NCI-H2227 (cell line): Measurements from ENCODE around the gene SHISAL2A.
A peak's percentile ranks its signal among the peaks of the same experiment; 100 is the strongest.

Experiments used
- DNase-seq: peaks from one replicate; lab custom pipeline; 2025; ENCODE audit not compliant: unreplicated experiment; lab: John Stamatoyannopoulos, UW

SHISAL2A gene

GRCh38 chr1:52632732-52633290 lies at the start of gene SHISAL2A:
Gene SHISAL2A, plus strand, starts transcription at chr1:52633168. Its CDS starts 326 bp downstream, at chr1:52633494.
- DNase-seq, result no peak

DNA sequence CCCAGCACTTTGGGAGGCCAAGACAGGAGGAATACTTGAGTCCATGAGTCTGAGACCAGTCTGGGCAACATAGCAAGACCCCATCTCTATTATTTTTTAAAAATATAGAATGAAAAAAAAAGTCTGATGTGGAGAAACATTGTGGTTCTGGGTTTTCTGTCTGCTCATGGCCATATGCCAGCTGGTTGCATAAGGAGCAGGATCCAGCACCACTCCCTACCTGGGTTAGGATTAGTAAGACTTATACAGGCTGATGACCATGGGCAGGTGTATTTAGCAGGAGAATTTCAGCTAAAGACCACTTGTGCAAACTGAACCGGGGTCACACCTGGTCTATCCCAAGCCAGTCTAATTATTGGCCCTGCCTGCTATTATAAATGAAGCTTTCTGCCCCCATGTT lies 47.5 kb upstream of the SHISAL2A start:
- no peak for DNase-seq

DNA sequence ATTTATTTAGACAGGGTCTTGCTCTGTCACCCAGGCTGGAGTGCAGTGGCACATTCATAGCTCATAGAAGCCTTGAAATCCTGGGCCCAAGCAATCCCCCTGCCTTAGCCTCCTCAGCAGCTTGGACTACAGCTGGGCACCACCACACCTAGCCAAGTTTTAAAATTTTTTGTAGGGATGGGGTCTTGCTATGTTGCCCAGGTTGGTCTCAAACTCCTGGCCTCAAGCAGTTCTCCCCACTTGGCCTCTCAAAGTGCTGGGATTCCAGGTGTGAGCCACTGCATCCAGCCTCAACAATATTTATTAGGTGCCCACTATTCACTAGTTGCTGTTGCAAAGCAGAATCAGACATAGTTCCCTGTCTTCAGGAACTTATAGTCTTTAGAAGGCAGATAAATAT lies 44.9 kb upstream of the SHISAL2A start:
- no peak for DNase-seq

DNA sequence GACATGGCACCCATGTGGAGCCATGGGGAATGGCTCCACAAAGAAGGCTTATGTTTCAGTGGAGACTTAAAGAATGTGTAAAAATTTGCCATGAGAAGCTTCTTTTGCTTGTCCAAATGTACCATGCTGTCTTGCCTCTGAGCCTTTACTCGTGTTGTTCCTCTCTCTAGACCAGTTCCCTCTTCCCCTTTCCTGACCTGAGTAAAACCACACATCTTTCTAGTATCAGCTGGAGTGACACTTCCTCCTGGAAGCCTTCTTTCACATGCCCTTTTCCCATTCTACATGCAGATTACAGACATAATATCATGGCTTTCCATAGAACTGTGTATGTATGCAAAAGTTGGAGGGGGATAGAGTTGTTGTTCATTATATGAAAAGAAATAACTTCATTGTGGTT lies 44.4 kb upstream of the SHISAL2A start:
- no peak for DNase-seq

DNA sequence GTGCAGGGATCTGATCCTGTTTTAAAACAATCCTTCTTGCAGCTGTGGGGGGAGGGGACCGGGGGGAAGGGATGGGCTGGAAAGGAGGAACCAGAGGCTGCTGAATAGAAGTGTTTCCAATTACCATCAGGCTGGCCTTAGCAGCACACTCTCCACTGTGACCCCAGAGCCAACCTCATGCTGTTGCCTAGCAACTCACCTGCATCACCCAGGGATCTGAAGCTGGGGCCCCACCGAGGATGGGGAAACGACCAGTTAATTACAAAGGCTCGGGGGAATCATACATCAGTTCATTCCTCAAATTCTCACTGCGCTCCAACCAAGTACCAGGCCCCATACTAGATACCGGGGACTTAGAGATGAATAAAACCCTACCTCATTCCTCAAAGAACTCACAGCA lies 42.7 kb upstream of the SHISAL2A start:
- DNase-seq, result peak; percentile 95

DNA sequence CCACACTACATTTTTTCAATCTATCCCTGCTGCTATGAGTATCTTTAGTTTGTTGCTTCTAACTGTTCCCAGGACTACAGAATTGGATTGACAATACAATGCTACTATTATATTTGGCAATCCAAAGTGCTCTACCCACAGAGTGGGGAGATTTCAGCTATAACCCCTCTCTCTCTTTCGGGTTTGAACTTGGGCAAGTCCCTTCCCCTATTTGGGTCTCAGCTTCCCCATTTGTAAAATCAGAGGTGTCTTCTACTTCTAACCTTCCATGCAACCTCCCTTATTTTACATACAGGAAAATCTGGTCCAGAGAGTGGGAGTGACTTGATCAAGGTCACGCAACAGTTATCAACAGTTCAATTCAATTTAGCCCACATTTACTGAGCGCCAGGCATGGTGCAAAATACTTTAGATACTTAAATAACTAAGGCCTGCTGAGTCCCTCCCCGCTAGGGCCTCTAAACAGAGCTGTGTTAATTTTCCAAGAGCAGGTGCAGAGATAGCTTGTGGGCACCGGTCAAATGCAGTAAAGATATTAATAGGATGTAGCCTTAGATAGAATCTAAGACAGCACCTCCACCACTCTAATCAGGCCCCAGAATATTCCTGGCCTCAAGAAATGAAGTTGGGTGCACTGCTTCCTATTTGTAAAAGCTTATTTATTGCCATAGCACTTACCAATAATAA lies 40.2 kb upstream of the SHISAL2A start:
- DNase-seq, result peak; percentile 40

DNA sequence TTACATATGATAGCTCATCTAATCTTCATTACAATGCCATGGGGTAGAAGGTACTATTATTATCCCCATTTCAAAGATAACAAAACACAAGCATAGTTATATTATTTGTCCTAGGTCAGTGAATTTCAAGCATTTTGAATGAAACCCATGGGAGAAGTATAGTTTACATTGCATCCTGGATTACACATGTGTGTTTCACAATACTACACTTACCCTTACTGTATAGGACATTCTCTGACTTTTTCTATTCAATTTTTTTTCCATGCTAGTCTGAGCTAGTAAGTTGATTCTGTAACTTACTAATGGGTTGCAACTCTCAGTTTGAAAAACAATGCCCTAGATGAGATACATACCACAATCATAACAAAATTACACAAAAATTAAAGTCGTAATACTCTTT lies 39.5 kb upstream of the SHISAL2A start:
- DNase-seq, result no peak

DNA sequence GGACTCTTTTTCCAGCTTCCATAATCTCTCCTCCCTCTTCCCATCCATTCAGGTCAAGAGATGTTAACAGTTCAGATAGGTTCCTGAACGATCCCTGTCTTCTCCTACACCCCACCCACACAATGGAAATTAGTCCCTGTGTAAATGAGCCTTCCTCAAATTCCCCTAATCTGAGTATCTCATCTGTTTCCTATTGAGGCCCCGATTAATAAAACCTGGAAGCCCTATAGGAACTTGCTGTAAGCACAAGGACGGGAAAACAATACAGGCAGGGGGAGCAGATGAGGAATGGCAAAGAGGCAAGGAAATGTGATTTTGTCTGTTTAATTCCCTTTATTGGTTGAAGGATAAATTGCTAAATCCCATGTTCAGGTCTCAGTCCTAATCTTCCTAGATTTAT lies 37.9 kb upstream of the SHISAL2A start:
- DNase-seq, result no peak

DNA sequence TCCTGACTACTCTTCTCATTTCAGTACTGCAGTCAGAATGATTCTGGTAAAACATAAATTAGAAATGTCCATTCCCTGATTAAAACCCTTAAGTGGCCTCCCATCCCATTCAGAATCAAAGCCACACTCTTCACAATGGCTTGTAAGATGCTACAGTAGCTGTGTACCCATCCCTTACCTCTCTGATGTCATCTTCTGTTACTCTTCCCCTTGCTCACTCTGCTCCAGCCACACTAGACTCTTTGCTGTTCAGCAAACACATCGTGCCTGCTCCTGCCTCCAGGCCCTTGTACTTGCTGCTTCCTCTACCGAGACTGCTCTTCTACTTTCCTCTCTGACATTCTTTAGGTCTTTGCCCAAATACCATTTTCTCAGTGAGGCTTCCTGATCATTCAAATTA lies 35.1 kb upstream of the SHISAL2A start:
- DNase-seq, result no peak

- no peak for DNase-seq
Measured at GRCh38 chr1:52598729-52599128, 34.2 kb upstream of the SHISAL2A start.

- no peak for DNase-seq
Measured at GRCh38 chr1:52599236-52599635, 33.7 kb upstream of the SHISAL2A start.

- DNase-seq, result no peak
Measured at GRCh38 chr1:52600533-52601179, 32.3 kb upstream of the SHISAL2A start.

GRCh38 chr1:52601519-52601918 lies 31.4 kb upstream of the SHISAL2A start:
- DNase-seq, result no peak

- peak; percentile 70 for DNase-seq
Measured at GRCh38 chr1:52601991-52602855, 30.7 kb upstream of the SHISAL2A start, which contains the start of gene GPX7. Gene GPX7, plus strand, starts transcription at chr1:52602371. Its CDS starts 39 bp downstream, at chr1:52602410.

GRCh38 chr1:52602856-52603600 lies 29.9 kb upstream of the SHISAL2A start:
- DNase-seq, result peak; percentile 46

DNA sequence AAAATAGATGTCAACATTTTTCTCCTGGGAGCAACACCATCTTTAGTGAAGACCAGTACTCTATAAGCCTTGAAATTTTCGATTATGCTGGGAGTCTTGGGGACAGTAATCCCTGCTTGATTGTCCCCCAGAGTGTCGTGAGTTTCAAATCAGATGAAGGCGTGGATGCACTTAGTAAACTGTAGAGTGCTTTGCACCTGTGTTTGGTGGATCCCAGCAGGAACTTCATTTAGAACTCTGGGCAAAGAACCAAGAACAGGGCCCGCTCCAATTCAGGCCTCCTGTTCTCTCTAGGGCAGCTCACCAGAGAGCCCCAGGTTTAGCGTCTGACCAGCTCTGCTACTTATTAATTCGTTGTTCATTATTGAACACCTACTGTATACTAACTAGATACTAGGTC lies 29.3 kb upstream of the SHISAL2A start:
- no peak for DNase-seq

- DNase-seq, result no peak
Measured at GRCh38 chr1:52604063-52604770, 28.8 kb upstream of the SHISAL2A start.

DNA sequence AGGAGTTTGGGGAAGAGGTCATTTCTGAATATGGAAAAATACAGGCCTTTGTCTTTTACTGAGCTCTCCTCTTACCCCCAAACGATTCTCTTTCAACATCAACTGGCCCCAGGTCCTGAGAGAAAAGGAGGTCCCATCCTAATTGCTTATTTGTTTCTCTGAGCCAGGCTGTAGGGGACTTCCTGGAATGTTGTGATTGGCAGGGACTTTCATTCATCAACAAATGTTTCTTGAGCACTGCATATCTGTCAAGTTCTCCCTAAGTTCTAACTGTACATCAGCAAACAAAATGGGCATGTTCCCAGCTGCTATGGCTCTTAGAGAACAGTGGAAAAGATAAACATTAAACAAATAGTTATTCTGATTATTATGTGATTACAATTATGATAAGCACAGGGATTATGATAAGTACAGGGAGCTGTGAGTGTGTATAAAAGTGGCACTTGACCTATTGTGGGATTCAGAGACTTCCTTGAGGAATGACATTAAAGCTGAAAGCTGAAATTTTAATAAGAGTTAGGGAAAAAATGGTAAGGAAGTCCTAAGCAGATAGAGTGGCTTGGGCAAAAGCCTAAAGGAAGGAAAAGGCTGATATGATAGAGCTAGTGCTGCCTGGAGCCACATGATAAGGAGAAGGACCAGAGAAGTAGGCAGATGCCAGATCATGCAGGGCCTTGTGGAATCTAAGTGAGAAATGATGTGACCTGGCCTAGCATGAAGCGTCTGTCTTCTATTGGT lies 19.2 kb upstream of the SHISAL2A start:
- no peak for DNase-seq

DNA sequence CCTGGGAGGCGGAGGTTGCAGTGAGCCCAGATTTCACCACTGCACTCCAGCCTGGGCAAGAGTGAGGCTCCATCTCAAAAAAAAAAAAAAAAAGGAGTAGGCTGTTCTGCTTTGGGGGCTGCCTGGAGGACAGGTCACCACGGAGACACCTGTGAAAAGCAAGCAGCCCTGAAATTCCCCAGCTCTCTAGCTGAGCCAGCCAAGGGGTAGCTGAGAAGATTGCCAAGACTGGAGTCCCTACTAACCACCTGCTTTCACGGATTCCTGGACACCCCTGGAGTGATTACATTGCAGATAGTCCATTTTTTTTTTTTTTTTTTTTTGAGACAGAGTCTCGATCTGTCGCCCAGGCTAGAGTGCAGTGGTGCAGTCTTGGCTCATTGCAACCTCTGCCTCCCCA lies 18.3 kb upstream of the SHISAL2A start:
- DNase-seq, result no peak
